ENCODE measurements around the gene WASF3. TPM values are rescaled to one million over a fixed set of nuclear protein-coding genes. Genes with fewer than 3 reads are reported as not detected.

The WASF3 gene
- polyA plus RNA-seq, 2 donors, result 1.4 to 1.5 TPM

DNA sequence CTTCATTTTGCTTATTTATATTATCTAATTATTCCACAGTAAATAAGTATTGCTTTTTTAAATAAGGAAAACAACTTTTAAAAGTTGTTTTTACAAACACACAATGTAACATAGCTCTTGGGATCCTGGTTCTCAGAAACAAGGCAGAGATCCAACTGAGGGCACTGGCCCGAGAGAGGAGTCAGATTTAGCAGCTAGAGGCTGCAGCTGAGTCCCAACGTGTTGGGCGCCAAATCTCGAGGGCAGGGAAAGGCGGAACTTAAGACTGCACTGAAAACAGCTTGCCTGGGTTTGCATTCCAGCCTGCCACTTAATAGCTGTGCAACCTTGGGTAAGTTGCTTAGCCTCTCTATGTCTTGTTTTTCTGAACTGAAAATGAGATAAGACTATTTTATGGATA, 16.4 kb upstream of the WASF3 start:
- WGBS, 2 donors, result 34 to 43% methylated on average over 5 of the region's 5 CpGs
- H3K4me1 ChIP-seq (ENCODE audit: control insufficient read depth in 2 of 2, insufficient read depth in 2 of 2, low read length in 1 of 2), result no peaks in the 10 kb centered on the region
- H3K27me3 ChIP-seq (ENCODE audit: control insufficient read depth in 1 of 2, insufficient read depth in 2 of 2, low read length in 2 of 2), result no peaks in the 10 kb centered on the region
- H3K4me3 ChIP-seq (ENCODE audit: low read depth in 1 of 2, low read length in 2 of 2), result no peak overlapping the region
- no peak overlapping the region for H3K27ac ChIP-seq (ENCODE audit: low read depth in 2 of 2, low read length in 1 of 2)
- H3K9me3 ChIP-seq (ENCODE audit: control insufficient read depth in 2 of 2, insufficient read depth in 1 of 2, low read depth in 1 of 2, low read length in 1 of 2), result no peaks in the 10 kb centered on the region
- H3K36me3 ChIP-seq (ENCODE audit: control insufficient read depth in 2 of 2, insufficient read depth in 2 of 2, low read length in 1 of 2), result no peaks in the 10 kb centered on the region

DNA sequence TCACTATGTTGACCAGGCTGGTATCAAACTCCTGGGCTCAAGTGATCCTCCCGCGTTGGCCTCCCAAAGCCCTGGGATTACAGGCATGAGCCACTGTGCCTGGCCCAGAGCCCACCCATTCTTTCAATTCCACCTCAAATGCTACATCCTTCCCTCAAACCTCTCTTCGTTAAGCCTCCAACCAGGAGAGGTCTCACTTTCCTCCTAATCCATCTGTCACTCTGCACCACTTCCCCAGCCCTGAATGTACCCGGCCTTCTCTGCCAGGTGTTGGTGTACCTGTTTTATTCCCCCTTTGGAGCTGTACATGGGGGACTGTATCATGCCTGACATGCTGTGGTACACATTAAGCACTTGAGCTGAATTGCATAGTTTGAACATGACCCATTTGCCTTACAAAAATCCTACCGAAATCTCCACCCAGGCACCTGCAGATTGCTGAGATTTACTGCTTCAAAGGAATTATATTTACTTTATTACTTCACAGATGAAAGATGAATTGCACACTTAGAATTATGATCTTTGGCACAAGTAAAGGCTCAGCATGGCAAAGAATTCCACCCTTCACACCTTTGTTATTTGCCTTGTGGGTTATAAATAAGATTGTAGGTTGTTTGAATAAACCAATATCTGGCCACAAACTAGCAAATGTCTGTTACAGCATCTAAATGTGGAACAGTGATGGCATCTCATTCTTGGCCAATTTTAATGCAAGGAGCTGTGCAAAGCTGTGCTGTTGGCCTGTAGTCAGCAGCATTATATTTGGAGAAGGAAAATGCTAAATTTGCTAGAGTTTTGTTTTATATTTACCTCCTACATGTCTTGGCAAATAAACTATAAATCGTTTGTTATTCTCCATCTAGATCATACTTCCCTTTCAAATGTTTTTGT, 15.6 kb upstream of the WASF3 start:
- no peaks in the 10 kb centered on the region for H3K27me3 ChIP-seq (ENCODE audit: control insufficient read depth in 1 of 2, insufficient read depth in 2 of 2, low read length in 2 of 2)
- 50 to 56% methylated on average over 6 of the region's 6 CpGs for whole genome bisulfite sequencing, 2 donors
- no peaks in the 10 kb centered on the region for H3K4me1 ChIP-seq (ENCODE audit: control insufficient read depth in 2 of 2, insufficient read depth in 2 of 2, low read length in 1 of 2)
- H3K36me3 ChIP-seq (ENCODE audit: control insufficient read depth in 2 of 2, insufficient read depth in 2 of 2, low read length in 1 of 2), result no peaks in the 10 kb centered on the region
- no peaks in the 10 kb centered on the region for H3K9me3 ChIP-seq (ENCODE audit: control insufficient read depth in 2 of 2, insufficient read depth in 1 of 2, low read depth in 1 of 2, low read length in 1 of 2)
- H3K27ac ChIP-seq (ENCODE audit: low read depth in 2 of 2, low read length in 1 of 2), result no peak overlapping the region
- no peak overlapping the region for H3K4me3 ChIP-seq (ENCODE audit: low read depth in 1 of 2, low read length in 2 of 2)

DNA sequence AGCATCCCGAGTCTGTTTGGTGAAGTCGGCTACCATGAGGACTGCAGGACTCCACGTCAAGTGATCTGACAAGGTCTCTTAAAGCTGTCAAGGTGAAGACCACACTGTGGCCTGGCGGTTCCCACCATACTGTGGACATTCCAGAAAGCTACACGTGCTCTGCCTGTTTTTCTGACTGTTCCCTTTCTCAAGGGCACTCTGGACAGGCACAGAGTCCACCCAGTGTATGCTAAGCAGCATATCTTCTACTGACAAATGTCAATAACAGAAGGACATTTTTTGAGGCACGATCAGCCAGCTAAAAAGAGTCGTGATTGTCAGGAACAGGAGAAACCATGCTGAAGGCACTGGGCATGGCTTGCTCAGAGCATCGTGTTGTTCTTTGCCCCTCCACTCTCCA, 12.8 kb upstream of the WASF3 start:
- Histone ChIP-seq H3K4me3 (ENCODE audit: low read depth in 1 of 2, low read length in 2 of 2) (no peak overlapping the region), H3K9me3 (ENCODE audit: control insufficient read depth in 2 of 2, insufficient read depth in 1 of 2, low read depth in 1 of 2, low read length in 1 of 2) (no peaks in the 10 kb centered on the region), H3K27ac (ENCODE audit: low read depth in 2 of 2, low read length in 1 of 2) (no peak overlapping the region), H3K27me3 (ENCODE audit: control insufficient read depth in 1 of 2, insufficient read depth in 2 of 2, low read length in 2 of 2) (no peaks in the 10 kb centered on the region), H3K36me3 (ENCODE audit: control insufficient read depth in 2 of 2, insufficient read depth in 2 of 2, low read length in 1 of 2) (no peaks in the 10 kb centered on the region), H3K4me1 (ENCODE audit: control insufficient read depth in 2 of 2, insufficient read depth in 2 of 2, low read length in 1 of 2) (no peaks in the 10 kb centered on the region)
- 67 to 76% methylated on average over 8 of the region's 8 CpGs for WGBS, 2 donors

DNA sequence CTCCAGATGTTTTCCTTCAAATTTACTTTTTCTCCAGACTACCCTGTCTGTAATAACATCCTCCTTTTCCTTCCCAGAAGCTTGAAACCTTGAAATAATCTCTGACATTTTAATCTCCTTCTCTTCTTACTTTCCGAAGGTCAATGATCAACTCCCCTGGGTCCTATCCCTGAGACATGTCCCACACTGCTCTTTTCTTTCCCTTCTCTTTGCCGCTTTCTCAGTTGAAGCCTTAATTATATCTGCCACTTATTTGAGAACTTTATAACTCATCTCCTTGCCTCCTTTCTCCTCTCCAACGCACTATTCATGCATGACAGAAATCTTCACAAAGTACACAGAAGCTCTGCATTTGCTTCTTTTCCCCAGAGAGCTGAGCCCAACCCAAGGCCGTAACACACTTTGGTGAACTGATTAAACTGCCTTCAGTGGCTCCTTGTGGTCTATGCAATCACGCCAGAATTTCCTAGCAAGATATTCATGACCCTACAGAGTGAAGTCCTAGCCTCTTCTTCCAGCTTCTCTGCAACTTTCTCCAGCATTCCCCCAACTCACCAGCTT, 9.2 kb upstream of the WASF3 start:
- Histone ChIP-seq H3K27ac (ENCODE audit: low read depth in 2 of 2, low read length in 1 of 2) (no peak overlapping the region), H3K4me3 (ENCODE audit: low read depth in 1 of 2, low read length in 2 of 2) (no peak overlapping the region), H3K36me3 (ENCODE audit: control insufficient read depth in 2 of 2, insufficient read depth in 2 of 2, low read length in 1 of 2) (no peaks in the 10 kb centered on the region), H3K27me3 (ENCODE audit: control insufficient read depth in 1 of 2, insufficient read depth in 2 of 2, low read length in 2 of 2) (no peaks in the 10 kb centered on the region), H3K4me1 (ENCODE audit: control insufficient read depth in 2 of 2, insufficient read depth in 2 of 2, low read length in 1 of 2) (no peaks in the 10 kb centered on the region), H3K9me3 (ENCODE audit: control insufficient read depth in 2 of 2, insufficient read depth in 1 of 2, low read depth in 1 of 2, low read length in 1 of 2) (no peaks in the 10 kb centered on the region)
- WGBS, 2 donors, result 58 to 65% methylated on average over 5 of the region's 5 CpGs

DNA sequence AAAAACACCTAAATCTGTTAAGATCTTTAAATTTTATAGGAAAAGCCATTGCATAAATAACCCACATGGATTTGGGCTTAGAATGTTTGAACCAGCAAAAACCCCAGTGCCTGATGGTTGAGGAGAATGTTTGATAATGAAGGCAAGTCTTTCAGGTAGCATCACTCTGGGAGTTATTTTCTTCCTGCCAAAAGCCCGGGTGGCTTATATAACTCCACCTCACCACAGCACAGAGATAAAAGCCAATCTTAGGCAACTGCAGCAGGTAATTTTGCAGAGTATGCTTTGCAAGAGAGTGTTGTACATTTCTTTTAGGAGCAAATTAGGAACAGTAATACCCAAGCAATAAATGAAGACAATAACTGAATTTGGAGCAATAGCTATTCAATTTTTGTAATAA, 7.8 kb upstream of the WASF3 start:
- no peaks in the 10 kb centered on the region for H3K27me3 ChIP-seq (ENCODE audit: control insufficient read depth in 1 of 2, insufficient read depth in 2 of 2, low read length in 2 of 2)
- H3K4me3 ChIP-seq (ENCODE audit: low read depth in 1 of 2, low read length in 2 of 2), result no peak overlapping the region
- no peaks in the 10 kb centered on the region for H3K4me1 ChIP-seq (ENCODE audit: control insufficient read depth in 2 of 2, insufficient read depth in 2 of 2, low read length in 1 of 2)
- H3K9me3 ChIP-seq (ENCODE audit: control insufficient read depth in 2 of 2, insufficient read depth in 1 of 2, low read depth in 1 of 2, low read length in 1 of 2), result no peaks in the 10 kb centered on the region
- no peaks in the 10 kb centered on the region for H3K36me3 ChIP-seq (ENCODE audit: control insufficient read depth in 2 of 2, insufficient read depth in 2 of 2, low read length in 1 of 2)
- no peak overlapping the region for H3K27ac ChIP-seq (ENCODE audit: low read depth in 2 of 2, low read length in 1 of 2)
- WGBS, 2 donors, result 17 to 23% methylated on average over 1 of the region's 1 CpG

DNA sequence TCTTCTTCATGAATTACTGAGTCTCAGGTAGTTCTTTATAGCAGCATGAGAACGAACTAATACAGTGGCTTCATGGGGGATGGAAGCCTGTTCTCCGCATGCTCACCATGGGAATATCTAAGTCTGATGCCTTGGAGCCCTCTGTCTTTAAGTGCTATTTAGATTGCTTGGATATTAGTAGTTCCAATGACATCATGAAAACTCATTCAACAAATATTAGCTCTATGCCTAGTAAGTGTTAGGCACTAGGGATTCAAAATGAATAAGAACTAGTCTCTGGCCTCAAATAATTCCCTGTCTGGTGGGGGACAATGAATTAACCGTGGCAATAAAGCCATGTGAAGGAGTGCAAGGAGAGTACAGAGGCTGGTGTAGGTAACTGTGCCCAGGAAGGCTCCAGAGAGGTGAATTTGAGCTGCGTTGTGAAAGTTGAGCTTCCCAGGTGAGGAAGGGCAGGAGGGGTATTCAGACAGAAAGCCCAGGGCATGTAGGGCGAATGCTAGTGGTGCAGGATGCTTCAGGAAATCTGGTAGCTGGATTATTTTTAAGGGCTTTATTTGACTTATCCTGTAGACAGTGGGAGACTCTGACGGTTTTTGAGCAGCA, 6.1 kb upstream of the WASF3 start:
- H3K4me1 ChIP-seq (ENCODE audit: control insufficient read depth in 2 of 2, insufficient read depth in 2 of 2, low read length in 1 of 2), result no peaks in the 10 kb centered on the region
- no peaks in the 10 kb centered on the region for H3K27me3 ChIP-seq (ENCODE audit: control insufficient read depth in 1 of 2, insufficient read depth in 2 of 2, low read length in 2 of 2)
- no peaks in the 10 kb centered on the region for H3K9me3 ChIP-seq (ENCODE audit: control insufficient read depth in 2 of 2, insufficient read depth in 1 of 2, low read depth in 1 of 2, low read length in 1 of 2)
- H3K27ac ChIP-seq (ENCODE audit: low read depth in 2 of 2, low read length in 1 of 2), result no peak overlapping the region
- no peaks in the 10 kb centered on the region for H3K36me3 ChIP-seq (ENCODE audit: control insufficient read depth in 2 of 2, insufficient read depth in 2 of 2, low read length in 1 of 2)
- H3K4me3 ChIP-seq (ENCODE audit: low read depth in 1 of 2, low read length in 2 of 2), result no peak overlapping the region
- WGBS, 2 donors, result 70 to 72% methylated on average over 6 of the region's 6 CpGs

DNA sequence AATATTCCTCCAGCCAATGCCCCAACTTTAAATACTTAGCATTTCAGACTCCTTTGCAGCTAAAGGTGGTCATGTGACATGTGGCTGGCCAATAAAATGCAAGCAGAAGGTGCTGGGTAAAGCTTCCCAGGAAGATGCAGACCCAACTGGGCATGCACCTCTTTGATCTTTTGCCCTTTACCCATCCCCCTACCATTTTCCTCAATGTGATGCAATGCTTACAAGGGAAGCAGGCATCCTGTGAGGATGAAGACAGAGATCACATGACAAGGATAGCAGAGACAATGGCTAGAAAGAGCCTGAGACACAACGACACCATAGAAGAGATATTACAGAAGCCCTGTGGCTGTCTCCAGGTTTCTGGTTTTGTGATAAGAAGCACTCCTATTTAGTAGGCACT, 2.1 kb upstream of the WASF3 start:
- H3K9me3 ChIP-seq (ENCODE audit: control insufficient read depth in 2 of 2, insufficient read depth in 1 of 2, low read depth in 1 of 2, low read length in 1 of 2), result no peaks in the 10 kb centered on the region
- no peak overlapping the region for H3K4me3 ChIP-seq (ENCODE audit: low read depth in 1 of 2, low read length in 2 of 2)
- no peaks in the 10 kb centered on the region for H3K36me3 ChIP-seq (ENCODE audit: control insufficient read depth in 2 of 2, insufficient read depth in 2 of 2, low read length in 1 of 2)
- peaks cover 0 to 2% of the 10 kb centered on the region in 2 donors for H3K4me1 ChIP-seq (ENCODE audit: control insufficient read depth in 2 of 2, insufficient read depth in 2 of 2, low read length in 1 of 2)
- H3K27me3 ChIP-seq (ENCODE audit: control insufficient read depth in 1 of 2, insufficient read depth in 2 of 2, low read length in 2 of 2), result no peaks in the 10 kb centered on the region
- 81 to 82% methylated on average over 1 of the region's 1 CpG for WGBS, 2 donors
- H3K27ac ChIP-seq (ENCODE audit: low read depth in 2 of 2, low read length in 1 of 2), result no peak overlapping the region

DNA sequence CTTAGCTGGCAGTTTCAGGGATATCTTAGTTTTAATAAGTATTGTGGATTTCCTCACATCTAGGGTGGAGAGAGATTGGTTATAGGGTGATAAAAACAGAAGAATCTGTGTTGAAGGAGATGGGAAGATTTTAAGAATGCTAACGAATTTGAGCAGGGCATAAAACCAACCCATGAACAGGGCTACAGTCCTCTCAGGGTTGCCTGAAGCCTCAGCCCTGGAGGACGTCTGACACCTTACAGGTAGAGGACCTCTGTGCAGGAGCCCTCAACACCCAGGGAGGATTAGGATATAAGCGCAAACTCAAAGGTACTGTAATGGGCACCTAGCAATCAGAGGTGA, 461 bp upstream of the WASF3 start:
- peaks cover 0 to 2% of the 10 kb centered on the region in 2 donors for H3K4me1 ChIP-seq (ENCODE audit: control insufficient read depth in 2 of 2, insufficient read depth in 2 of 2, low read length in 1 of 2)
- H3K9me3 ChIP-seq (ENCODE audit: control insufficient read depth in 2 of 2, insufficient read depth in 1 of 2, low read depth in 1 of 2, low read length in 1 of 2), result no peaks in the 10 kb centered on the region
- no peaks in the 10 kb centered on the region for H3K36me3 ChIP-seq (ENCODE audit: control insufficient read depth in 2 of 2, insufficient read depth in 2 of 2, low read length in 1 of 2)
- WGBS, 2 donors, result 0 to 2% methylated on average over 3 of the region's 3 CpGs
- no peaks in the 10 kb centered on the region for H3K27me3 ChIP-seq (ENCODE audit: control insufficient read depth in 1 of 2, insufficient read depth in 2 of 2, low read length in 2 of 2)
- H3K4me3 ChIP-seq (ENCODE audit: low read depth in 1 of 2, low read length in 2 of 2), result peak overlapping the region; percentile 29 to 60
- H3K27ac ChIP-seq (ENCODE audit: low read depth in 2 of 2, low read length in 1 of 2), result no peak overlapping the region

DNA sequence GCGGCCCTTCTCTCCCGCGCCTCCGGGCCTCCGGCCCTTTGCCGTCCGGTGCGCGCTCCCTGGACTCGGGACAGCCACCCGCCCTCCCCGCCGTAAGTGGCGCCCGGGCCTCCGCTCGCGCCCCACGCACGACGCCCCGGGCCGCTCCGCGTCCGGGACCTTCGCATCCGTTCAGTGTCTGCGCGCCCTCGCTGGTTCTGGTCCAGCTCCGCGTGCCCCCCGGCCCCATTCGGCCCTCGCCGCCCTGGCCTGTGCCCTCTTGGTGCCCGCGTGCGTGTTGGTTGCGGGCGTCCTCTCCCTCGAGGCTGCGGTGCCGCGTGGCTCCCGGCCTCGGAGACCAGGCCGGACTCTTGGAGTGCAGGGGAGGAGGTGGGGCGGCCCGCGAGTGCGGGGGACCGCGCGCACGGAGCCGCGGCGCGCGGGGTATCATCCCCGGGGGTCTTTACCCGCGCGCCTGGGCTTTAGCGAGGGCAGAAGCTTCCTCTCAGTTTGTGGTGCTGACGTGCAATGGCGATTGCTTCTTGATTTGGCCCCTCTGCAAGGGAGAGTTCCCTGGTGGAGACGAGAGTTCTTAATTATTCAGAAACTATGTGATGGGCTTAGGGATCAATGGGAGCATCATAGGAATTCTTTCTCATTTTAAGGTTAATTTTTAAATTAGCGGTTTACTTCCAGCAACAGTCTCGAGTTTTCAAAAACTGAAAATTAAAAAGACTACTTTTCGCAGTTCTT, 757 bp downstream of the WASF3 start:
- Histone ChIP-seq H3K4me1 (ENCODE audit: control insufficient read depth in 2 of 2, insufficient read depth in 2 of 2, low read length in 1 of 2) (peaks cover 0 to 2% of the 10 kb centered on the region in 2 donors), H3K9me3 (ENCODE audit: control insufficient read depth in 2 of 2, insufficient read depth in 1 of 2, low read depth in 1 of 2, low read length in 1 of 2) (no peaks in the 10 kb centered on the region), H3K36me3 (ENCODE audit: control insufficient read depth in 2 of 2, insufficient read depth in 2 of 2, low read length in 1 of 2) (no peaks in the 10 kb centered on the region), H3K4me3 (ENCODE audit: low read depth in 1 of 2, low read length in 2 of 2) (peak overlapping the region; percentile 60 to 66), H3K27me3 (ENCODE audit: control insufficient read depth in 1 of 2, insufficient read depth in 2 of 2, low read length in 2 of 2) (no peaks in the 10 kb centered on the region), H3K27ac (ENCODE audit: low read depth in 2 of 2, low read length in 1 of 2) (peak overlapping the region in 1 of 2 donors; percentile 41)
- WGBS, 2 donors, result 3% methylated on average over 65 to 73 of the region's 73 CpGs

Data from esophagus (tissue), 2 donors.